GM23338 (cell line): ENCODE measurements around the gene UBE2V1. TPM values are rescaled to one million over a fixed set of nuclear protein-coding genes. Genes with fewer than 3 reads are reported as not detected.

Experiments used
- ATAC-seq: fragments of 200-7000 bp; cut with Tn5 transposase; 3 replicates; pipeline ENCODE4 v1.9.1; 2020
- DNase-seq: peaks from one replicate; pipeline ENCODE4 v3.0.0-alpha.2; 2015; ENCODE audit warnings: low spot score
- H2AFZ ChIP-seq: fragments of 200-600 bp; sonication (generic); 2 replicates; pipeline ENCODE4 v1.8.0; 2016; ENCODE audit warnings: antibody characterized with exemption, mild to moderate bottlenecking, moderate library complexity
- H3F3A ChIP-seq: fragments of 200-600 bp; sonication (generic); replicated peaks from 2 replicates; pipeline ENCODE4 v1.8.0; 2017; ENCODE audit warnings: antibody characterized with exemption, mixed run types, low read depth
- H3K27ac ChIP-seq: fragments of 200-600 bp; sonication (generic); 2 replicates; pipeline ENCODE4 v1.6.1; 2016; ENCODE audit warnings: low read depth
- H3K27me3 ChIP-seq: fragments of 200-600 bp; sonication (generic); 2 replicates; pipeline ENCODE4 v1.8.0; 2016; ENCODE audit warnings: mild to moderate bottlenecking, mixed run types, moderate library complexity; ENCODE audit not compliant: insufficient read depth
- H3K36me3 ChIP-seq: fragments of 200-600 bp; sonication (generic); 2 replicates; pipeline ENCODE4 v1.8.0; 2016; ENCODE audit warnings: mild to moderate bottlenecking; ENCODE audit not compliant: insufficient read depth
- H3K4me1 ChIP-seq: fragments of 200-600 bp; sonication (generic); 2 replicates; pipeline ENCODE4 v1.8.0; 2016; ENCODE audit warnings: mild to moderate bottlenecking, moderate library complexity; ENCODE audit not compliant: insufficient read depth
- H3K4me2 ChIP-seq: fragments of 200-600 bp; sonication (generic); 2 replicates; pipeline ENCODE4 v1.7.1; 2017; ENCODE audit warnings: mixed run types
- H3K4me3 ChIP-seq: fragments of 200-600 bp; sonication (generic); 2 replicates; pipeline ENCODE4 v1.6.1; 2016; ENCODE audit warnings: mixed run types
- H3K79me2 ChIP-seq: fragments of 200-600 bp; sonication (generic); replicated peaks from 2 replicates; pipeline ENCODE4 v1.8.0; 2017; ENCODE audit warnings: mild to moderate bottlenecking; ENCODE audit not compliant: insufficient read depth
- H3K9me2 ChIP-seq: fragments of 200-600 bp; sonication (generic); 2 replicates; pipeline ENCODE4 v1.8.0; 2017; ENCODE audit not compliant: insufficient read depth
- H4K20me1 ChIP-seq: fragments of 200-600 bp; sonication (generic); replicated peaks from 2 replicates; pipeline ENCODE4 v1.8.0; 2017; ENCODE audit warnings: mild to moderate bottlenecking; ENCODE audit not compliant: insufficient read depth
- H3K27ac Mint-ChIP-seq: 2 replicates; pipeline ENCODE4 v1.8.0; 2020; ENCODE audit warnings: inconsistent platforms, mild to moderate bottlenecking, moderate library complexity, mixed read lengths
- H3K27me3 Mint-ChIP-seq: 3 replicates; pipeline ENCODE4 v1.8.0; 2022; ENCODE audit warnings: low read depth, mild to moderate bottlenecking, moderate library complexity, mixed read lengths, inconsistent platforms; ENCODE audit not compliant: insufficient read depth, poor library complexity
- H3K36me3 Mint-ChIP-seq: 3 replicates; pipeline ENCODE4 v1.8.0; 2021; ENCODE audit warnings: low read depth, mild to moderate bottlenecking, inconsistent platforms, moderate library complexity, mixed read lengths
- H3K4me1 Mint-ChIP-seq: 3 replicates; pipeline ENCODE4 v1.8.0; 2020; ENCODE audit warnings: mild to moderate bottlenecking, inconsistent platforms, mixed read lengths
- H3K4me3 Mint-ChIP-seq: 3 replicates; pipeline ENCODE4 v1.8.0; 2021; ENCODE audit warnings: moderate library complexity, mild to moderate bottlenecking, inconsistent platforms, mixed read lengths
- H3K9me3 Mint-ChIP-seq: 3 replicates; pipeline ENCODE4 v1.8.0; 2020; ENCODE audit warnings: moderate library complexity, mild to moderate bottlenecking, inconsistent platforms, mixed read lengths
- CTCF ChIP-seq, 2 experiments: fragments of 200-600 bp in 1 of 2; sonication (generic) in 1 of 2; conservative IDR thresholded peaks; 2 replicates each; pipeline versions ENCODE4 v1.5.1 to v1.6.1; 2016 to 2017; ENCODE audit warnings: antibody characterized with exemption in 2 of 2, low read depth in 2 of 2, mild to moderate bottlenecking in 2 of 2, moderate library complexity in 1 of 2
- ETS1 ChIP-seq: IDR thresholded peaks from 2 replicates; pipeline ENCODE4 v1.6.1; 2016; ENCODE audit warnings: antibody characterized with exemption
- EZH2 ChIP-seq: fragments of 200-600 bp; sonication (generic); IDR thresholded peaks from one replicate; pipeline ENCODE4 v1.8.0; 2017; ENCODE audit warnings: antibody characterized with exemption, mild to moderate bottlenecking, low read depth; ENCODE audit not compliant: unreplicated experiment
- JUNB ChIP-seq: IDR thresholded peaks from one replicate; pipeline ENCODE4 v1.6.1; 2016; ENCODE audit warnings: antibody characterized with exemption; ENCODE audit not compliant: unreplicated experiment
- NANOG ChIP-seq: IDR thresholded peaks from 2 replicates; pipeline ENCODE4 v1.6.1; 2016; ENCODE audit warnings: antibody characterized with exemption, borderline replicate concordance
- STAT1 ChIP-seq: IDR thresholded peaks from one replicate; pipeline ENCODE4 v1.6.1; 2016; ENCODE audit warnings: antibody characterized with exemption; ENCODE audit not compliant: unreplicated experiment
- ZNF331 ChIP-seq: fragments of 250-450 bp; sonication (Bioruptor Pico); IDR thresholded peaks from 2 replicates; pipeline ENCODE4 v1.5.0; 2020; ENCODE audit warnings: low read depth, mild to moderate bottlenecking, moderate library complexity
- ZNF462 ChIP-seq: fragments of 250-450 bp; sonication (Bioruptor Pico); IDR thresholded peaks from 2 replicates; pipeline ENCODE4 v1.5.0; 2020; ENCODE audit warnings: mild to moderate bottlenecking, moderate library complexity
- polyA plus RNA-seq: library from polyadenylated mRNA; unstranded; fragments of >200 nt; fragmentation: Nextera tagmentation; extraction: Ambion mirVana; gene quantifications from 2 replicates; pipeline ENCODE4 v1.2.1, GENCODE V29; 2016
- total RNA-seq: library from RNA; depleted of rRNA; stranded (reverse); fragments of >200 nt; shearing (Covaris generic); gene quantifications from 2 replicates; pipeline ENCODE4 v1.2.3, GENCODE V29; 2014
- TF ChIP-seq, protein P1 (sequence below): IDR thresholded peaks from one replicate; pipeline ENCODE4 v1.6.1; 2018; ENCODE audit warnings: antibody characterized with exemption; ENCODE audit not compliant: unreplicated experiment

The UBE2V1 gene
- total and polyA plus RNA-seq, 2 experiments from 2014 or later = 105 to 302 TPM

GRCh38 chr20:50068041-50068651 is 44.8 kb downstream of the UBE2V1 start (continued):
- TF ChIP-seq CTCF (conservative IDR thresholded peaks at IDR 0.05; ENCODE audit: low read depth in 2 of 2) = no peak
- no peak for TF ChIP-seq NANOG

GRCh38 chr20:50067461-50067860 is 45.5 kb downstream of the UBE2V1 start:
- Mint-ChIP-seq H3K4me1 (peaks cover 12% of the 10 kb centered on the region), H3K27me3 (peaks cover 25% of the 10 kb centered on the region), H3K36me3 (no peaks in the 10 kb centered on the region), H3K4me3 (no peak overlapping the region), H3K9me3 (no peaks in the 10 kb centered on the region), H3K27ac (no peak overlapping the region)
- Histone ChIP-seq H2AFZ (no peak overlapping the region; the same call in 1 of the 2 replicates), H3K36me3 (no peaks in the 10 kb centered on the region), H3K9me2 (no peaks in the 10 kb centered on the region), H3F3A (no peaks in the 10 kb centered on the region), H3K27ac (no peak overlapping the region), H3K79me2 (no peaks in the 10 kb centered on the region), H4K20me1 (no peaks in the 10 kb centered on the region), H3K27me3 (no peaks in the 10 kb centered on the region), H3K4me2 (no peak overlapping the region), H3K4me3 (no peak overlapping the region), H3K4me1 (peaks cover 3% of the 10 kb centered on the region; the same call in 1 of the 2 replicates)
- DNase-seq (no peak), ATAC-seq (peak; percentile 8; the same call in 2 of the 3 replicates)
- TF ChIP-seq ETS1 (no peak), EZH2 (no peak), STAT1 (no peak), CTCF (conservative IDR thresholded peaks at IDR 0.05; ENCODE audit: low read depth in 2 of 2) (no peak), ZNF462 (CRISPR knock-in tag) (no peak), ZNF331 (CRISPR knock-in tag) (no peak), NANOG (no peak), JUNB (no peak)
- TF ChIP-seq, protein P1, sequence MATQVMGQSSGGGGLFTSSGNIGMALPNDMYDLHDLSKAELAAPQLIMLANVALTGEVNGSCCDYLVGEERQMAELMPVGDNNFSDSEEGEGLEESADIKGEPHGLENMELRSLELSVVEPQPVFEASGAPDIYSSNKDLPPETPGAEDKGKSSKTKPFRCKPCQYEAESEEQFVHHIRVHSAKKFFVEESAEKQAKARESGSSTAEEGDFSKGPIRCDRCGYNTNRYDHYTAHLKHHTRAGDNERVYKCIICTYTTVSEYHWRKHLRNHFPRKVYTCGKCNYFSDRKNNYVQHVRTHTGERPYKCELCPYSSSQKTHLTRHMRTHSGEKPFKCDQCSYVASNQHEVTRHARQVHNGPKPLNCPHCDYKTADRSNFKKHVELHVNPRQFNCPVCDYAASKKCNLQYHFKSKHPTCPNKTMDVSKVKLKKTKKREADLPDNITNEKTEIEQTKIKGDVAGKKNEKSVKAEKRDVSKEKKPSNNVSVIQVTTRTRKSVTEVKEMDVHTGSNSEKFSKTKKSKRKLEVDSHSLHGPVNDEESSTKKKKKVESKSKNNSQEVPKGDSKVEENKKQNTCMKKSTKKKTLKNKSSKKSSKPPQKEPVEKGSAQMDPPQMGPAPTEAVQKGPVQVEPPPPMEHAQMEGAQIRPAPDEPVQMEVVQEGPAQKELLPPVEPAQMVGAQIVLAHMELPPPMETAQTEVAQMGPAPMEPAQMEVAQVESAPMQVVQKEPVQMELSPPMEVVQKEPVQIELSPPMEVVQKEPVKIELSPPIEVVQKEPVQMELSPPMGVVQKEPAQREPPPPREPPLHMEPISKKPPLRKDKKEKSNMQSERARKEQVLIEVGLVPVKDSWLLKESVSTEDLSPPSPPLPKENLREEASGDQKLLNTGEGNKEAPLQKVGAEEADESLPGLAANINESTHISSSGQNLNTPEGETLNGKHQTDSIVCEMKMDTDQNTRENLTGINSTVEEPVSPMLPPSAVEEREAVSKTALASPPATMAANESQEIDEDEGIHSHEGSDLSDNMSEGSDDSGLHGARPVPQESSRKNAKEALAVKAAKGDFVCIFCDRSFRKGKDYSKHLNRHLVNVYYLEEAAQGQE = no peak
